ENCODE data around the gene MPPED2. TPM values are rescaled to one million over a fixed set of nuclear protein-coding genes. Genes with fewer than 3 reads are reported as not detected.

The MPPED2 gene
- total RNA-seq, 1 donor from 2014 or later, result 50.2 TPM

- Mint-ChIP-seq H3K36me3 (ENCODE audit: low read depth, unreplicated experiment) (peaks cover 13% of the 10 kb centered on the region), H3K4me3 (ENCODE audit: unreplicated experiment) (no peak overlapping the region), H3K27me3 (ENCODE audit: unreplicated experiment) (peaks cover 1% of the 10 kb centered on the region), H3K4me1 (ENCODE audit: unreplicated experiment) (peaks cover 85% of the 10 kb centered on the region), H3K27ac (ENCODE audit: unreplicated experiment) (no peak overlapping the region), H3K9me3 (ENCODE audit: unreplicated experiment) (no peaks in the 10 kb centered on the region)
- no peak for DNase-seq (ENCODE audit: low spot score)
- TF ChIP-seq CTCF (IDR thresholded peaks at IDR 0.05; ENCODE audit: unreplicated experiment), result no peak
Observed at GRCh38 chr11:30457087-30457486, 129.1 kb downstream of the MPPED2 start.

- H3K4me1 Mint-ChIP-seq (ENCODE audit: unreplicated experiment), result peaks cover 77% of the 10 kb centered on the region
Observed at GRCh38 chr11:30455025-30455424, 131.1 kb downstream of the MPPED2 start.

GRCh38 chr11:30454541-30454940 is 131.6 kb downstream of the MPPED2 start:
- TF ChIP-seq CTCF (IDR thresholded peaks at IDR 0.05; ENCODE audit: unreplicated experiment), result no peak
- no peak for DNase-seq (ENCODE audit: low spot score)
- Mint-ChIP-seq H3K9me3 (ENCODE audit: unreplicated experiment) (no peaks in the 10 kb centered on the region), H3K36me3 (ENCODE audit: low read depth, unreplicated experiment) (peaks cover 14% of the 10 kb centered on the region), H3K27me3 (ENCODE audit: unreplicated experiment) (peaks cover 2% of the 10 kb centered on the region), H3K4me3 (ENCODE audit: unreplicated experiment) (no peak overlapping the region), H3K27ac (ENCODE audit: unreplicated experiment) (peak overlapping the region; percentile 11), H3K4me1 (ENCODE audit: unreplicated experiment) (peaks cover 75% of the 10 kb centered on the region)

More at GRCh38 chr11:30455025-30455424, 131.1 kb downstream of the MPPED2 start:
- Mint-ChIP-seq H3K27me3 (ENCODE audit: unreplicated experiment) (peaks cover 2% of the 10 kb centered on the region), H3K9me3 (ENCODE audit: unreplicated experiment) (no peaks in the 10 kb centered on the region), H3K4me3 (ENCODE audit: unreplicated experiment) (no peak overlapping the region), H3K36me3 (ENCODE audit: low read depth, unreplicated experiment) (peaks cover 15% of the 10 kb centered on the region), H3K27ac (ENCODE audit: unreplicated experiment) (peak overlapping the region; percentile 11)
- no peak for TF ChIP-seq CTCF (IDR thresholded peaks at IDR 0.05; ENCODE audit: unreplicated experiment)
- no peak for DNase-seq (ENCODE audit: low spot score)

GRCh38 chr11:30454111-30454510 is 132.0 kb downstream of the MPPED2 start:
- DNase-seq (ENCODE audit: low spot score), result no peak
- Mint-ChIP-seq H3K9me3 (ENCODE audit: unreplicated experiment) (no peaks in the 10 kb centered on the region), H3K4me1 (ENCODE audit: unreplicated experiment) (peaks cover 72% of the 10 kb centered on the region), H3K27me3 (ENCODE audit: unreplicated experiment) (peaks cover 2% of the 10 kb centered on the region), H3K27ac (ENCODE audit: unreplicated experiment) (peak overlapping the region; percentile 79), H3K36me3 (ENCODE audit: low read depth, unreplicated experiment) (peaks cover 9% of the 10 kb centered on the region), H3K4me3 (ENCODE audit: unreplicated experiment) (no peak overlapping the region)
- no peak for TF ChIP-seq CTCF (IDR thresholded peaks at IDR 0.05; ENCODE audit: unreplicated experiment)

- Mint-ChIP-seq H3K4me1 (ENCODE audit: unreplicated experiment) (peaks cover 72% of the 10 kb centered on the region), H3K36me3 (ENCODE audit: low read depth, unreplicated experiment) (peaks cover 8% of the 10 kb centered on the region), H3K9me3 (ENCODE audit: unreplicated experiment) (no peaks in the 10 kb centered on the region), H3K4me3 (ENCODE audit: unreplicated experiment) (no peak overlapping the region), H3K27ac (ENCODE audit: unreplicated experiment) (peak overlapping the region; percentile 79), H3K27me3 (ENCODE audit: unreplicated experiment) (peaks cover 2% of the 10 kb centered on the region)
- DNase-seq (ENCODE audit: low spot score), result no peak
- TF ChIP-seq CTCF (IDR thresholded peaks at IDR 0.05; ENCODE audit: unreplicated experiment), result no peak
Observed at GRCh38 chr11:30453705-30454104, 132.4 kb downstream of the MPPED2 start.

Measured in endothelial cell (in vitro differentiated cells).